SK-N-SH (cell line): ENCODE data around the gene CD86. TPM values are rescaled to one million over a fixed set of nuclear protein-coding genes. Genes with fewer than 3 reads are reported as not detected.

Experiments
- CTCF ChIA-PET: fragments of 300-600, 350-600 bp; formaldehyde crosslinking; extraction: SDS; loops from one replicate; lab custom pipeline; 2021; lab: Yijun Ruan, JAX
- POLR2A ChIA-PET: fragments of 350-600 bp; sonication (Branson Sonifier 250); formaldehyde crosslinking; extraction: SDS; loops from one replicate; lab custom pipeline; 2020; ENCODE audit warnings: antibody characterized with exemption, inconsistent platforms; lab: Yijun Ruan, JAX
- DNase-seq: peaks from one replicate; pipeline ENCODE4 v3.0.0; 2012
- H2AFZ ChIP-seq: fragments of 200-600 bp; sonication (generic); 2 replicates; pipeline ENCODE4 v1.8.1; 2016; ENCODE audit warnings: antibody characterized with exemption, mild to moderate bottlenecking, low read depth
- H3F3A ChIP-seq: fragments of 200-600 bp; sonication (generic); replicated peaks from 2 replicates; pipeline ENCODE3; 2016; ENCODE audit warnings: antibody characterized with exemption, mild to moderate bottlenecking; ENCODE audit not compliant: insufficient read depth
- H3K27ac ChIP-seq, 2 experiments: fragments of 200-500 bp in 1 of 2; fragments of 200-600 bp in 1 of 2; sonication (Bioruptor generic) in 1 of 2; sonication (generic), shearing (Covaris generic) in 1 of 2; 2 replicates each; pipeline versions ENCODE4 v1.5.1 to v1.6.1; 2014 to 2016; ENCODE audit warnings: low read depth in 2 of 2, inconsistent platforms in 1 of 2, low read length in 1 of 2, mild to moderate bottlenecking in 1 of 2, mixed read lengths in 1 of 2
- H3K27me3 ChIP-seq: fragments of 200-600 bp; sonication (generic), shearing (Covaris generic); 2 replicates; pipeline ENCODE4 v1.6.1; 2016; ENCODE audit warnings: mixed run types; ENCODE audit not compliant: insufficient read depth
- H3K36me3 ChIP-seq, 2 experiments: fragments of 200-500 bp in 1 of 2; fragments of 200-600 bp in 1 of 2; sonication (Bioruptor generic) in 1 of 2; sonication (generic) in 1 of 2; replicated peaks in 1 of 2; 2 replicates each; pipeline versions ENCODE3 to v1.5.1; 2014 to 2016; ENCODE audit warnings: low read length in 1 of 2, mild to moderate bottlenecking in 1 of 2; ENCODE audit not compliant: insufficient read depth in 2 of 2, control insufficient read depth in 1 of 2
- H3K4me1 ChIP-seq, 2 experiments: fragments of 200-500 bp in 1 of 2; fragments of 200-600 bp in 1 of 2; sonication (Bioruptor generic) in 1 of 2; sonication (generic), shearing (Covaris generic) in 1 of 2; 2 replicates each; pipeline versions ENCODE4 v1.5.1 to v1.6.1; 2014 to 2016; ENCODE audit warnings: low read depth in 1 of 2, low read length in 1 of 2, mixed run types in 1 of 2; ENCODE audit not compliant: insufficient read depth in 2 of 2, control insufficient read depth in 1 of 2
- H3K4me2 ChIP-seq: fragments of 200-600 bp; sonication (generic), shearing (Covaris generic); 2 replicates; pipeline ENCODE4 v1.6.1; 2017; ENCODE audit warnings: mixed run types
- H3K4me3 ChIP-seq, 2 experiments: fragments of 200-500 bp in 1 of 2; fragments of 200-600 bp in 1 of 2; sonication (Bioruptor generic) in 1 of 2; sonication (generic), shearing (Covaris generic) in 1 of 2; 2 replicates each; pipeline versions ENCODE4 v1.5.1 to v1.8.1; 2014 to 2016; ENCODE audit warnings: low read depth in 2 of 2, inconsistent platforms in 1 of 2, low read length in 1 of 2, mild to moderate bottlenecking in 1 of 2, mixed read lengths in 1 of 2, moderate library complexity in 1 of 2
- H3K79me2 ChIP-seq: fragments of 200-600 bp; sonication (generic); 2 replicates; pipeline ENCODE4 v1.8.1; 2017; ENCODE audit warnings: mild to moderate bottlenecking; ENCODE audit not compliant: insufficient read depth
- H3K9ac ChIP-seq: fragments of 200-600 bp; sonication (generic); 2 replicates; pipeline ENCODE4 v1.6.1; 2017; ENCODE audit warnings: mixed run types
- H3K9me2 ChIP-seq: fragments of 200-600 bp; sonication (generic); 2 replicates; pipeline ENCODE4 v1.6.1; 2017; ENCODE audit warnings: mixed run types
- H3K9me3 ChIP-seq: fragments of 200-600 bp; sonication (generic); 2 replicates; pipeline ENCODE4 v1.6.1; 2017; ENCODE audit warnings: mixed run types, mild to moderate bottlenecking, moderate library complexity
- H4K20me1 ChIP-seq: fragments of 200-600 bp; sonication (generic); 2 replicates; pipeline ENCODE4 v1.6.1; 2017; ENCODE audit warnings: mild to moderate bottlenecking, mixed run types; ENCODE audit not compliant: insufficient read depth
- CHD2 ChIP-seq: fragments of 150-350 bp; IDR thresholded peaks from 2 replicates; pipeline ENCODE4 v1.6.1; 2018; ENCODE audit warnings: low read length; ENCODE audit not compliant: partially characterized antibody
- ELF1 ChIP-seq: IDR thresholded peaks from 2 replicates; pipeline ENCODE4 v1.4.0; 2012
- EZH2phosphoT487 ChIP-seq: fragments of 200-600 bp; sonication (generic); IDR thresholded peaks from 2 replicates; pipeline ENCODE4 v1.6.1; 2017; ENCODE audit warnings: low read depth, mixed run types, mild to moderate bottlenecking, antibody characterized with exemption, moderate library complexity, borderline replicate concordance
- FOSL2 ChIP-seq: IDR thresholded peaks from 2 replicates; pipeline ENCODE4 v1.4.0; 2012; ENCODE audit warnings: low read depth, mild to moderate bottlenecking, moderate library complexity, borderline replicate concordance
- FOXM1 ChIP-seq: IDR thresholded peaks from 2 replicates; pipeline ENCODE4 v1.4.0; 2012; ENCODE audit warnings: low read depth, mild to moderate bottlenecking
- JUND ChIP-seq: IDR thresholded peaks from 2 replicates; pipeline ENCODE4 v1.4.0; 2012
- MEF2A ChIP-seq: IDR thresholded peaks from 2 replicates; pipeline ENCODE4 v1.4.0; 2012; ENCODE audit warnings: low read depth, borderline replicate concordance
- NFIC ChIP-seq: IDR thresholded peaks from 2 replicates; pipeline ENCODE4 v1.4.0; 2012; ENCODE audit warnings: borderline replicate concordance
- NRF1 ChIP-seq: IDR thresholded peaks from 2 replicates; pipeline ENCODE4 v1.6.1; 2012; ENCODE audit warnings: low read depth, mild to moderate bottlenecking, low read length
- RAD21 ChIP-seq: IDR thresholded peaks from 2 replicates; pipeline ENCODE4 v1.6.1; 2012; ENCODE audit warnings: mild to moderate bottlenecking, low read length
- RCOR1 ChIP-seq: fragments of 150-350 bp; IDR thresholded peaks from 2 replicates; pipeline ENCODE4 v1.6.1; 2017; ENCODE audit warnings: antibody characterized with exemption, low read length
- RXRA ChIP-seq: IDR thresholded peaks from 2 replicates; pipeline ENCODE4 v1.4.0; 2012; ENCODE audit warnings: low read depth, mild to moderate bottlenecking, borderline replicate concordance
- SIN3A ChIP-seq: IDR thresholded peaks from 2 replicates; pipeline ENCODE4 v1.6.1; 2012; ENCODE audit warnings: low read depth, mild to moderate bottlenecking, low read length, moderate library complexity, borderline replicate concordance
- TAF1 ChIP-seq: IDR thresholded peaks from 2 replicates; pipeline ENCODE4 v1.6.1; 2012; ENCODE audit warnings: low read depth, mild to moderate bottlenecking, low read length, moderate library complexity, borderline replicate concordance
- TCF12 ChIP-seq: IDR thresholded peaks from 2 replicates; pipeline ENCODE4 v1.4.0; 2012
- YY1 ChIP-seq: IDR thresholded peaks from 2 replicates; pipeline ENCODE4 v1.4.0; 2012; ENCODE audit warnings: low read depth, mild to moderate bottlenecking
- WGBS: methylation state at CpG from one replicate; pipeline ENCODE4 v1.1.6; 2017; ENCODE audit warnings: low lambda C conversion rate; 5-methylcytosine and 5-hydroxymethylcytosine counted together
- polyA plus RNA-seq, 3 experiments: library from polyadenylated mRNA; depleted of rRNA; stranded (reverse); fragments of >200 nt; gene quantifications; 2 replicates each; pipeline ENCODE4 v1.2.3, GENCODE V29; 2012
- TF ChIP-seq, protein P1 (sequence below): IDR thresholded peaks from 2 replicates; pipeline ENCODE4; 2012
- TF ChIP-seq, protein P2 (sequence below): fragments of 150-350 bp; IDR thresholded peaks from 2 replicates; pipeline ENCODE4 v1.6.1; 2017; ENCODE audit warnings: antibody characterized with exemption, low read length, low read depth, borderline replicate concordance
- TF ChIP-seq, protein P3 (sequence below): IDR thresholded peaks from 2 replicates; pipeline ENCODE4 v1.4.0; 2012; ENCODE audit warnings: low read depth, borderline replicate concordance

CD86 gene
- polyA plus RNA-seq, 1 of the 3 experiments (the other 2 are of a cell fraction): not detected

DNA sequence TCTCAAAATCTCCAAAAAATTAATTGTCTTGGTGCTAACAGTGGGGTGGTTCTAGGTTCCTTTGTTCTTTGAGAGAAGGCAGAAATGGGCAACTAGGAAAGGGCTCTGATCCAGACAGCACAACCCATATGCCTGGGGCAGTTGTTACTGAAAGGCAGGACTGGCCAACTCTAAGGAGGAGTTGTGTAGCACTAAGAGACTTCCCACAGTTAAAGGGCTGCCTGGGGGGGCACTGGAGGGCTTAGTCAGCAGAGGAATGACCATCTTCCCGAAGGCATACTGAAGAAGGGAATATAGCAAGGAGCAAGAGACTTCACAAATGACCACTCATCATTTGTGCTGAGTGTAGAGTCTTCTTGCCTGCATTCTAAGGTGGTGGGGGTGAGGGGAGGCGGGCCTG lies 48.9 kb upstream of the CD86 start:
- TF ChIP-seq NRF1: no peak
- TF ChIP-seq YY1: no peak
- no peak for TF ChIP-seq NFIC
- no peak for TF ChIP-seq JUND
- no peak for TF ChIP-seq RCOR1
- TF ChIP-seq RAD21: no peak
- no peak for TF ChIP-seq TAF1
- no peak for TF ChIP-seq EZH2phosphoT487
- no peak for TF ChIP-seq TCF12
- TF ChIP-seq FOXM1: no peak
- TF ChIP-seq, protein P1, sequence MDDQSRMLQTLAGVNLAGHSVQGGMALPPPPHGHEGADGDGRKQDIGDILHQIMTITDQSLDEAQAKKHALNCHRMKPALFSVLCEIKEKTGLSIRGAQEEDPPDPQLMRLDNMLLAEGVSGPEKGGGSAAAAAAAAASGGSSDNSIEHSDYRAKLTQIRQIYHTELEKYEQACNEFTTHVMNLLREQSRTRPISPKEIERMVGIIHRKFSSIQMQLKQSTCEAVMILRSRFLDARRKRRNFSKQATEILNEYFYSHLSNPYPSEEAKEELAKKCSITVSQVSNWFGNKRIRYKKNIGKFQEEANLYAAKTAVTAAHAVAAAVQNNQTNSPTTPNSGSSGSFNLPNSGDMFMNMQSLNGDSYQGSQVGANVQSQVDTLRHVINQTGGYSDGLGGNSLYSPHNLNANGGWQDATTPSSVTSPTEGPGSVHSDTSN: no peak
- TF ChIP-seq SIN3A: no peak
- no peak for TF ChIP-seq MEF2A
- TF ChIP-seq ELF1: no peak
- TF ChIP-seq CHD2: no peak
- TF ChIP-seq, protein P2, sequence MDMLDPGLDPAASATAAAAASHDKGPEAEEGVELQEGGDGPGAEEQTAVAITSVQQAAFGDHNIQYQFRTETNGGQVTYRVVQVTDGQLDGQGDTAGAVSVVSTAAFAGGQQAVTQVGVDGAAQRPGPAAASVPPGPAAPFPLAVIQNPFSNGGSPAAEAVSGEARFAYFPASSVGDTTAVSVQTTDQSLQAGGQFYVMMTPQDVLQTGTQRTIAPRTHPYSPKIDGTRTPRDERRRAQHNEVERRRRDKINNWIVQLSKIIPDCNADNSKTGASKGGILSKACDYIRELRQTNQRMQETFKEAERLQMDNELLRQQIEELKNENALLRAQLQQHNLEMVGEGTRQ: no peak
- no peak for TF ChIP-seq FOSL2
- Histone ChIP-seq H3K36me3 (no peaks in the 10 kb centered on the region), H3K4me1 (no peaks in the 10 kb centered on the region; a peak in 1 of 4 replicates), H3K27me3 (no peaks in the 10 kb centered on the region; the same call in 1 of the 2 replicates), H3K79me2 (no peaks in the 10 kb centered on the region), H3K4me2 (no peak overlapping the region), H2AFZ (no peak overlapping the region), H3F3A (no peaks in the 10 kb centered on the region), H3K9me3 (no peaks in the 10 kb centered on the region), H4K20me1 (no peaks in the 10 kb centered on the region), H3K9ac (no peak overlapping the region), H3K27ac (no peak overlapping the region), H3K9me2 (no peaks in the 10 kb centered on the region), H3K4me3 (no peak overlapping the region)
- CTCF ChIA-PET: interaction anchor here (1.5 kb wide), 1 partner anchor 10 kb away, joined by 6 read pairs; no protein-coding TSS in a partner anchor
- 18% methylated on average over 2 of the region's 2 CpGs for WGBS
- no peak for DNase-seq
- POLR2A ChIA-PET: no interaction called here

DNA sequence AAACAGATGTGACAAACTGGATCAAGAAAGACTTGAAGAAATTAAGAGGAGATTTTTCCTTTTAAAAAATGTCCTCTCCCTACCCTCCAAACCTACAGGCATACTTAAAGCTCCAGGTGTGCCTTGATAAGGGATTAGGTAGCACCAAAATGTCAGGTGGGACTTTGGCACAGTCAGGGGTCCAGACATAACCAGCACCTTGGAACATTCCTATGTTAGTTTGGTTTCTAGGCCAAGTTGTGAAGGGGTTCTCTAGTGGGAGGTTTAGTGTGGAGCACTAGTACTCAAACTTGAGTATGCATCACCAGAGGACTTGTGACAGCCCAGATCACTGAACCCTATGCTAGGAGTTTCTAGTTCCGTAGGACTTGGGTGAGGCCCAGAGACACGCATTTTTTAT lies 47.0 kb upstream of the CD86 start:
- no peaks in the 10 kb centered on the region for H3K9me3 ChIP-seq
- H3K4me1 ChIP-seq: no peaks in the 10 kb centered on the region; a peak in 1 of 4 replicates
- no peaks in the 10 kb centered on the region for H3K9me2 ChIP-seq
- no peak overlapping the region for H2AFZ ChIP-seq
- ChIA-PET CTCF (interaction anchor here (0.6 kb wide), 1 partner anchor 1439 kb away, joined by 3 read pairs; no protein-coding TSS in a partner anchor), POLR2A (no interaction called here)
- no peak for DNase-seq
- no peak overlapping the region for H3K4me3 ChIP-seq
- H4K20me1 ChIP-seq: no peaks in the 10 kb centered on the region
- H3K9ac ChIP-seq: no peak overlapping the region
- no peaks in the 10 kb centered on the region; the same call in 1 of the 2 replicates for H3K27me3 ChIP-seq
- no peaks in the 10 kb centered on the region for H3K36me3 ChIP-seq
- WGBS: 13% methylated on average over 2 of the region's 2 CpGs
- H3K79me2 ChIP-seq: no peaks in the 10 kb centered on the region
- no peak overlapping the region for H3K4me2 ChIP-seq
- H3K27ac ChIP-seq: no peak overlapping the region
- TF ChIP-seq, protein P1: no peak
- TF ChIP-seq TAF1 (no peak), RXRA (no peak)
- TF ChIP-seq, protein P3, sequence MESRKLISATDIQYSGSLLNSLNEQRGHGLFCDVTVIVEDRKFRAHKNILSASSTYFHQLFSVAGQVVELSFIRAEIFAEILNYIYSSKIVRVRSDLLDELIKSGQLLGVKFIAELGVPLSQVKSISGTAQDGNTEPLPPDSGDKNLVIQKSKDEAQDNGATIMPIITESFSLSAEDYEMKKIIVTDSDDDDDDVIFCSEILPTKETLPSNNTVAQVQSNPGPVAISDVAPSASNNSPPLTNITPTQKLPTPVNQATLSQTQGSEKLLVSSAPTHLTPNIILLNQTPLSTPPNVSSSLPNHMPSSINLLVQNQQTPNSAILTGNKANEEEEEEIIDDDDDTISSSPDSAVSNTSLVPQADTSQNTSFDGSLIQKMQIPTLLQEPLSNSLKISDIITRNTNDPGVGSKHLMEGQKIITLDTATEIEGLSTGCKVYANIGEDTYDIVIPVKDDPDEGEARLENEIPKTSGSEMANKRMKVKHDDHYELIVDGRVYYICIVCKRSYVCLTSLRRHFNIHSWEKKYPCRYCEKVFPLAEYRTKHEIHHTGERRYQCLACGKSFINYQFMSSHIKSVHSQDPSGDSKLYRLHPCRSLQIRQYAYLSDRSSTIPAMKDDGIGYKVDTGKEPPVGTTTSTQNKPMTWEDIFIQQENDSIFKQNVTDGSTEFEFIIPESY: no peak
- H3F3A ChIP-seq: no peaks in the 10 kb centered on the region
